ENCODE data around the gene VARS1. TPM values are rescaled to one million over a fixed set of nuclear protein-coding genes. Genes with fewer than 3 reads are reported as not detected.
"Not testable (repeated sequence)": the region's sequence is repeated elsewhere in the genome, so short reads cannot be mapped to it uniquely, and the experiment has no call there.

The VARS1 gene
- total RNA-seq, 1 donor from 2014 or later: 73.4 TPM

DNA sequence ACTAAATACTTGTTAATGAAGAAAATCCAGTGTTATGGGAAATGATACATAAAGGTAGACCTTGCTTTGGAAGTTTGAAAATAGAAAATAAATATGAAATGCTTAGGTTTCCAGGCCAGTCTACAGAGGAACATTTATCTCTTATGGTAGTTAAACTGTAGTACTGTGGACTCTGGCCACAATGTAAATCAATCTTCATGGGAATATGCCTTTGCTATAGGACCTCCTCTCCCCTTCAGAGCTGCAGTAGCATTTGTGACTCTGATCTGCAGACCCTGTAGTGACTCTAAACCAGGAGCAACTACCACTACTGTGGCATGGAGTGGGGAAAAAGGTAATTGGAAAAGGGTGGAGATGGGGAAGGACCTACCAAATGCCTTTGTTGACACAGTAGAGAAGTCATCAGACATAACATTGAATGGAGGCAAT lies 24.3 kb upstream of the VARS1 start:
- Mint-ChIP-seq H3K27ac (ENCODE audit: unreplicated experiment) (peak overlapping the region; percentile 3), H3K9me3 (ENCODE audit: unreplicated experiment) (no peaks in the 10 kb centered on the region), H3K4me1 (ENCODE audit: unreplicated experiment) (peaks cover 34% of the 10 kb centered on the region), H3K27me3 (ENCODE audit: unreplicated experiment) (no peaks in the 10 kb centered on the region), H3K4me3 (ENCODE audit: unreplicated experiment) (no peak overlapping the region), H3K36me3 (ENCODE audit: unreplicated experiment) (no peaks in the 10 kb centered on the region)
- no peak for DNase-seq (ENCODE audit: extremely low spot score, unreplicated experiment)
- TF ChIP-seq, protein P1, sequence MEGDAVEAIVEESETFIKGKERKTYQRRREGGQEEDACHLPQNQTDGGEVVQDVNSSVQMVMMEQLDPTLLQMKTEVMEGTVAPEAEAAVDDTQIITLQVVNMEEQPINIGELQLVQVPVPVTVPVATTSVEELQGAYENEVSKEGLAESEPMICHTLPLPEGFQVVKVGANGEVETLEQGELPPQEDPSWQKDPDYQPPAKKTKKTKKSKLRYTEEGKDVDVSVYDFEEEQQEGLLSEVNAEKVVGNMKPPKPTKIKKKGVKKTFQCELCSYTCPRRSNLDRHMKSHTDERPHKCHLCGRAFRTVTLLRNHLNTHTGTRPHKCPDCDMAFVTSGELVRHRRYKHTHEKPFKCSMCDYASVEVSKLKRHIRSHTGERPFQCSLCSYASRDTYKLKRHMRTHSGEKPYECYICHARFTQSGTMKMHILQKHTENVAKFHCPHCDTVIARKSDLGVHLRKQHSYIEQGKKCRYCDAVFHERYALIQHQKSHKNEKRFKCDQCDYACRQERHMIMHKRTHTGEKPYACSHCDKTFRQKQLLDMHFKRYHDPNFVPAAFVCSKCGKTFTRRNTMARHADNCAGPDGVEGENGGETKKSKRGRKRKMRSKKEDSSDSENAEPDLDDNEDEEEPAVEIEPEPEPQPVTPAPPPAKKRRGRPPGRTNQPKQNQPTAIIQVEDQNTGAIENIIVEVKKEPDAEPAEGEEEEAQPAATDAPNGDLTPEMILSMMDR (IDR thresholded peaks at IDR 0.05): no peak

DNA sequence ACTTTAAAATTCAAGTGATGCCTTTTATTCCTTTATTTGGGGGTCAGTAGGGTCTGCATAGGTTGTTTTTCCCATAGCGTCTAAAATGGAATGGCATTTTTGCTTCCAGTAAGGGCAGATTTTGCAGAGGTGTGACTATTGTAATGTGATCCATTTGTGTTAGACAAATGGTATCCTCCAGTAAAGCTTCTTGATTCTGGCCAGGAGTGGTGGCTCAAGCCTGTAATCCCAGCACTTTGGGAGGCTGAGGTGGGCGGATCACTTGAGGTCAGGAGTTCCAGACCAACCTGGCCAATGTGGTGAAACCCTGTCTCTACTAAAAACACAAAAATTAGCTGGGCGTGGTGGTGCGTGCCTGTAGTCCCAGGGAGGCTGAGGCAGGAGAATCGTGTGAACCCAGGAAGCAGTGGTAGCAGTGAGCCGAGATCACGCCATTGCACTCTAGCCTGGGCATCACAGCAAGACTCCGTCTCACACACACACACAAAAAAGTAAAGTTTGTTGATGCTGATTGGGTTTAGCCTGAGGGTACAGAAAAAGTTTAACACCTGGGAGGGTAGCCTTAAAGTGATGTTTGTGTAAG lies 22.5 kb upstream of the VARS1 start:
- DNase-seq (ENCODE audit: extremely low spot score, unreplicated experiment); H3K36me3 Mint-ChIP-seq (ENCODE audit: unreplicated experiment); H3K27me3 Mint-ChIP-seq (ENCODE audit: unreplicated experiment); H3K9me3 Mint-ChIP-seq (ENCODE audit: unreplicated experiment); H3K27ac Mint-ChIP-seq (ENCODE audit: unreplicated experiment): not testable (repeated sequence)
- H3K4me3 Mint-ChIP-seq (ENCODE audit: unreplicated experiment): peak overlapping the region; percentile 58
- peaks cover 34% of the 10 kb centered on the region for H3K4me1 Mint-ChIP-seq (ENCODE audit: unreplicated experiment)

DNA sequence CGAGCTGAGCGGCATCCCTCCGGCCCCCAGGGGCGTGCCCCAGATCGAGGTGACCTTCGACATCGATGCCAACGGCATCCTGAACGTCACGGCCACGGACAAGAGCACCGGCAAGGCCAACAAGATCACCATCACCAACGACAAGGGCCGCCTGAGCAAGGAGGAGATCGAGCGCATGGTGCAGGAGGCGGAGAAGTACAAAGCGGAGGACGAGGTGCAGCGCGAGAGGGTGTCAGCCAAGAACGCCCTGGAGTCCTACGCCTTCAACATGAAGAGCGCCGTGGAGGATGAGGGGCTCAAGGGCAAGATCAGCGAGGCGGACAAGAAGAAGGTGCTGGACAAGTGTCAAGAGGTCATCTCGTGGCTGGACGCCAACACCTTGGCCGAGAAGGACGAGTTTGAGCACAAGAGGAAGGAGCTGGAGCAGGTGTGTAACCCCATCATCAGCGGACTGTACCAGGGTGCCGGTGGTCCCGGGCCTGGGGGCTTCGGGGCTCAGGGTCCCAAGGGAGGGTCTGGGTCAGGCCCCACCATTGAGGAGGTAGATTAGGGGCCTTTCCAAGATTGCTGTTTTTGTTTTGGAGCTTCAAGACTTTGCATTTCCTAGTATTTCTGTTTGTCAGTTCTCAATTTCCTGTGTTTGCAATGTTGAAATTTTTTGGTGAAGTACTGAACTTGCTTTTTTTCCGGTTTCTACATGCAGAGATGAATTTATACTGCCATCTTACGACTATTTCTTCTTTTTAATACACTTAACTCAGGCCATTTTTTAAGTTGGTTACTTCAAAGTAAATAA lies 21.8 kb upstream of the VARS1 start:
- H3K4me1 Mint-ChIP-seq (ENCODE audit: unreplicated experiment): peaks cover 27% of the 10 kb centered on the region
- not testable (repeated sequence) for H3K9me3 Mint-ChIP-seq (ENCODE audit: unreplicated experiment); H3K36me3 Mint-ChIP-seq (ENCODE audit: unreplicated experiment); DNase-seq (ENCODE audit: extremely low spot score, unreplicated experiment); H3K27me3 Mint-ChIP-seq (ENCODE audit: unreplicated experiment); H3K27ac Mint-ChIP-seq (ENCODE audit: unreplicated experiment)
- H3K4me3 Mint-ChIP-seq (ENCODE audit: unreplicated experiment): peak overlapping the region; percentile 58

DNA sequence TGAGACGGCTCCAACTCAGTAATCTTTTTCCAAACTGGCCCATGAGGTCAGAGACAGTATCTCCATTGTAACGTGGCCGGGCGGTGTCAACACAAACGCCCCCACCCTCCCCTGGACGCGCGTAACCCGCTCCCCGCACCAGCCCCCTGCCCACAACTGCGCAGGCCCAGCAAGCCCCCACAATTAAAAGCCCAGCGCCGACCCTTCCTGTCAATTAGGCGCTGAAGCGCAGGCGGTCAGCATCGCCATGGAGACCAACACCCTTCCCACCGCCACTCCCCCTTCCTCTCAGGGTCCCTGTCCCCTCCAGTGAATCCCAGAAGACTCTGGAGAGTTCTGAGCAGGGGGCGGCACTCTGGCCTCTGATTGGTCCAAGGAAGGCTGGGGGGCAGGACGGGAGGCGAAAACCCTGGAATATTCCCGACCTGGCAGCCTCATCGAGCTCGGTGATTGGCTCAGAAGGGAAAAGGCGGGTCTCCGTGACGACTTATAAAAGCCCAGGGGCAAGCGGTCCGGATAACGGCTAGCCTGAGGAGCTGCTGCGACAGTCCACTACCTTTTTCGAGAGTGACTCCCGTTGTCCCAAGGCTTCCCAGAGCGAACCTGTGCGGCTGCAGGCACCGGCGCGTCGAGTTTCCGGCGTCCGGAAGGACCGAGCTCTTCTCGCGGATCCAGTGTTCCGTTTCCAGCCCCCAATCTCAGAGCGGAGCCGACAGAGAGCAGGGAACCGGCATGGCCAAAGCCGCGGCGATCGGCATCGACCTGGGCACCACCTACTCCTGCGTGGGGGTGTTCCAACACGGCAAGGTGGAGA lies 19.7 kb upstream of the VARS1 start, which contains the start of the genes HSPA1A and HSPA1L:
Gene HSPA1A, plus strand, starts transcription at position 519 of the 814 bp plus-strand sequence. Its CDS starts 214 bp downstream, at position 733.
Gene HSPA1L, minus strand, starts transcription at position 259 of the 814 bp plus-strand sequence. CDS start 3,311 bp downstream, outside the sequence.
- peak within 1 kb of the TSS; percentile 80 for H3K4me3 Mint-ChIP-seq (ENCODE audit: unreplicated experiment)
- H3K27ac Mint-ChIP-seq (ENCODE audit: unreplicated experiment): peak within 1 kb of the TSS; percentile 94
- H3K9me3 Mint-ChIP-seq (ENCODE audit: unreplicated experiment): no peaks in the 10 kb centered on the region
- H3K4me1 Mint-ChIP-seq (ENCODE audit: unreplicated experiment): peaks cover 15% of the 10 kb centered on the region
- H3K27me3 Mint-ChIP-seq (ENCODE audit: unreplicated experiment): no peaks in the 10 kb centered on the region
- TF ChIP-seq, protein P1 (IDR thresholded peaks at IDR 0.05): no peak
- DNase-seq (ENCODE audit: extremely low spot score, unreplicated experiment): peak; percentile 94
- H3K36me3 Mint-ChIP-seq (ENCODE audit: unreplicated experiment): no peaks in the 10 kb centered on the region

DNA sequence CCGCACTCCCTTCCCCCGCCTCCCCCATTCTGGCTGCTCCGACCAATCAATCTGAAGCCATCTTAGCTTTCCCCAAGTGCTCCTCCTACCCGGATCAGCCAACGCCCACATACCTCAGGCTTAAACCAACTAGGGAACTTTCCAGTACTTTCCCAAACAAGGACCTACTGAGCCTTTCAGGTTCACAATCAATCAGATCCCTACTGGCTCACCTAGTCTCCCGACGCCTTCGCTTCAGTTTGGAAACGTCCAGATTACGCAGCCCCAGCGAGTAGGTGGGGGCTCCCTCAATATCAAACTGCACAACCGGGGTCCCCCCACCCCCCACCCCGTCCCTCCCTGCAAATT lies 19.1 kb upstream of the VARS1 start:
- Mint-ChIP-seq H3K4me1 (ENCODE audit: unreplicated experiment) (peaks cover 13% of the 10 kb centered on the region), H3K27me3 (ENCODE audit: unreplicated experiment) (no peaks in the 10 kb centered on the region), H3K36me3 (ENCODE audit: unreplicated experiment) (no peaks in the 10 kb centered on the region), H3K4me3 (ENCODE audit: unreplicated experiment) (peak overlapping the region; percentile 80), H3K9me3 (ENCODE audit: unreplicated experiment) (no peaks in the 10 kb centered on the region), H3K27ac (ENCODE audit: unreplicated experiment) (peak overlapping the region; percentile 94)
- TF ChIP-seq, protein P1 (IDR thresholded peaks at IDR 0.05): no peak
- DNase-seq (ENCODE audit: extremely low spot score, unreplicated experiment): peak; percentile 88
